K562 (cell line): ENCODE measurements around the gene G6PC3. TPM values are rescaled to one million over a fixed set of nuclear protein-coding genes. Genes with fewer than 3 reads are reported as not detected.

Experiments used
- ATAC-seq: fragments of 200-7000 bp; cut with Tn5 transposase; 3 replicates; pipeline ENCODE4 v1.9.1; 2020; ENCODE audit warnings: moderate library complexity
- BruUV-seq: library from RNA; stranded (reverse); fragments of 400-500 nt; replicated peaks from 2 replicates; lab custom pipeline; 2021; lab: Mats Ljungman, UMichigan
- CTCF ChIA-PET: fragments of 300-600 bp; formaldehyde crosslinking; extraction: SDS; loops from one replicate; lab custom pipeline; 2021; ENCODE audit warnings: low intra/inter-chr PET ratio; lab: Yijun Ruan, JAX
- POLR2A ChIA-PET: fragments of 300-600, 350-650 bp; sonication (Branson Sonifier 250); formaldehyde crosslinking; extraction: SDS; loops from one replicate; lab custom pipeline; 2021; ENCODE audit warnings: antibody characterized with exemption, inconsistent platforms; lab: Yijun Ruan, JAX
- DNase-seq, 4 experiments: peaks; one replicate each; pipeline versions ENCODE4 v3.0.0 to v3.0.0-alpha.2; 2011 to 2018; ENCODE audit warnings: low spot score in 3 of 4, mixed read lengths in 3 of 4; ENCODE audit errors: extremely low read depth in 1 of 4
- FAIRE-seq: peaks from 2 replicates; lab custom pipeline; 2011; peaks lifted over from hg19 to GRCh38; lab: Jason Lieb, UNC
- H2AFZ ChIP-seq: 2 replicates; pipeline ENCODE4 v1.6.0; 2011; ENCODE audit warnings: low read depth, low read length, control low read depth, inconsistent platforms
- H3K27ac ChIP-seq: fragments of 200-600 bp; 3 replicates; pipeline ENCODE4 v1.8.0; 2011; ENCODE audit warnings: low read depth, mild to moderate bottlenecking, control low read depth, inconsistent platforms, low read length, moderate library complexity, mixed read lengths; ENCODE audit errors: extremely low read depth
- H3K27me3 ChIP-seq, 2 experiments: fragments of 300-600 bp in 1 of 2; 2 replicates in 1 of 2; 3 replicates in 1 of 2; pipeline versions ENCODE4 v1.6.0 to v1.8.0; 2011; ENCODE audit warnings: inconsistent platforms in 2 of 2, low read length in 2 of 2, mild to moderate bottlenecking in 1 of 2, mixed read lengths in 1 of 2, moderate library complexity in 1 of 2; ENCODE audit not compliant: control insufficient read depth in 2 of 2, insufficient read depth in 2 of 2
- H3K36me3 ChIP-seq: fragments of 300-600 bp; 3 replicates; pipeline ENCODE4 v1.8.0; 2011; ENCODE audit warnings: mild to moderate bottlenecking, low read length, inconsistent platforms; ENCODE audit not compliant: control insufficient read depth, insufficient read depth
- H3K4me1 ChIP-seq, 2 experiments: fragments of 200-600 bp in 1 of 2; replicated peaks in 1 of 2; 2 replicates in 1 of 2; 3 replicates in 1 of 2; pipeline versions ENCODE4 v1.5.1 to v1.8.0; 2011; ENCODE audit warnings: inconsistent platforms in 2 of 2, low read length in 2 of 2, mild to moderate bottlenecking in 1 of 2, mixed read lengths in 1 of 2, moderate library complexity in 1 of 2; ENCODE audit not compliant: control insufficient read depth in 2 of 2, insufficient read depth in 2 of 2
- H3K4me2 ChIP-seq: 2 replicates; pipeline ENCODE4 v1.6.1; 2011; ENCODE audit warnings: low read length, control low read depth, inconsistent platforms, mixed read lengths; ENCODE audit not compliant: insufficient read depth
- H3K4me3 ChIP-seq: fragments of 200-600 bp; sonication (generic), shearing (Covaris generic); 2 replicates; pipeline ENCODE4 v1.5.1; 2016; ENCODE audit warnings: control low read depth, inconsistent platforms
- H3K79me2 ChIP-seq: fragments of 200-600 bp; 3 replicates; pipeline ENCODE4 v1.8.0; 2011; ENCODE audit warnings: low read length, inconsistent platforms; ENCODE audit not compliant: control insufficient read depth, insufficient read depth
- H3K9ac ChIP-seq, 2 experiments: 2 replicates each; pipeline versions ENCODE4 v1.6.0 to v1.6.1; 2011; ENCODE audit warnings: low read depth in 2 of 2, low read length in 2 of 2, control low read depth in 1 of 2, inconsistent platforms in 1 of 2, mild to moderate bottlenecking in 1 of 2, mixed read lengths in 1 of 2; ENCODE audit not compliant: insufficient read depth in 1 of 2
- H3K9me1 ChIP-seq: one replicate; pipeline ENCODE4 v1.6.0; 2011; ENCODE audit warnings: inconsistent platforms, mild to moderate bottlenecking, low read length, moderate library complexity; ENCODE audit not compliant: control insufficient read depth, insufficient read depth
- H3K9me3 ChIP-seq: replicated peaks from 2 replicates; pipeline ENCODE4 v1.5.1; 2011; ENCODE audit warnings: low read depth, low read length, inconsistent platforms; ENCODE audit not compliant: control insufficient read depth, insufficient read depth
- H4K20me1 ChIP-seq: replicated peaks from 2 replicates; pipeline ENCODE4 v1.6.1; 2011; ENCODE audit warnings: low read length, inconsistent platforms, mixed read lengths; ENCODE audit not compliant: control insufficient read depth, insufficient read depth
- C11orf30 ChIP-seq: fragments of 450-650 bp; IDR thresholded peaks from 2 replicates; pipeline ENCODE4 v1.6.1; 2016; ENCODE audit warnings: low read depth, mild to moderate bottlenecking
- HCFC1 ChIP-seq: IDR thresholded peaks from 2 replicates; pipeline ENCODE4 v1.6.1; 2012; ENCODE audit warnings: low read depth, low read length, improper control_type of control experiment
- HDAC1 ChIP-seq, 2 experiments: fragments of 450-650 bp; IDR thresholded peaks; 2 replicates each; pipeline ENCODE4 v1.6.1; 2016 to 2017; ENCODE audit warnings: inconsistent platforms in 1 of 2, mild to moderate bottlenecking in 1 of 2, moderate library complexity in 1 of 2
- NFE2 ChIP-seq: IDR thresholded peaks from 2 replicates; pipeline ENCODE4 v1.6.1; 2014; ENCODE audit warnings: antibody characterized with exemption, low read depth
- SIN3A ChIP-seq, 2 experiments: fragments of 150-350 bp in 1 of 2; IDR thresholded peaks; 2 replicates each; pipeline ENCODE4 v1.6.1; 2011 to 2016; ENCODE audit warnings: borderline replicate concordance in 2 of 2, low read depth in 2 of 2, low read length in 2 of 2, mild to moderate bottlenecking in 2 of 2, moderate library complexity in 2 of 2; ENCODE audit not compliant: control insufficient read depth in 1 of 2
- TAF9B ChIP-seq: fragments of 450-650 bp; IDR thresholded peaks from 2 replicates; pipeline ENCODE4 v1.6.1; 2018; ENCODE audit warnings: mild to moderate bottlenecking; ENCODE audit not compliant: partially characterized antibody
- ZBTB7A ChIP-seq: IDR thresholded peaks from 2 replicates; pipeline ENCODE4 v1.6.1; 2011; ENCODE audit warnings: low read depth, mild to moderate bottlenecking, low read length, moderate library complexity, borderline replicate concordance; ENCODE audit not compliant: control insufficient read depth
- ZNF239 ChIP-seq: fragments of 250-450 bp; sonication (Bioruptor Pico); IDR thresholded peaks from 2 replicates; pipeline ENCODE4 v1.4.0; 2020; ENCODE audit warnings: mild to moderate bottlenecking
- ZNF316 ChIP-seq: fragments of 450-650 bp; IDR thresholded peaks from 2 replicates; pipeline ENCODE4 v1.6.1; 2016
- WGBS: fragments of 100-300 bp; shearing (Covaris generic); methylation state at CpG from one replicate; pipeline ENCODE4 v1.1.6; 2016; ENCODE audit warnings: low coverage, mixed read lengths; ENCODE audit not compliant: insufficient coverage; ENCODE audit errors: missing lambda C conversion rate; 5-methylcytosine and 5-hydroxymethylcytosine counted together
- in situ Hi-C: fragments of 300-500 bp; cut with MboI; formaldehyde crosslinking; loops from 4 replicates; pipeline ENCODE4 v1.15.0; 2018; ENCODE audit warnings: inconsistent platforms, mixed read lengths
- intact Hi-C: fragments of 100-400 bp; cut with micrococcal nuclease; formaldehyde crosslinking; loops from 2 replicates; pipeline ENCODE4 v1.14.2; 2022
- polyA plus RNA-seq, 8 experiments: library from polyadenylated mRNA; depleted of rRNA in 4 of 8; stranded (reverse) in 5 of 8; unstranded in 3 of 8; fragments of >200 nt; fragmentation: Nextera tagmentation in 2 of 8; fragmentation: Illumina TruSeq in 1 of 8; extraction: Ambion mirVana in 2 of 8; extraction: Trizol in 1 of 8; gene quantifications; 2 replicates each; pipeline versions ENCODE4 v1.2.1 to v1.2.3, GENCODE V29; 2011 to 2014; ENCODE audit warnings: inconsistent platforms in 1 of 8, missing spikeins in 1 of 8
- total RNA-seq, 7 experiments: library from RNA; depleted of rRNA in 6 of 7; stranded (reverse); fragments of >200 nt in 6 of 7; fragmentation: Illumina TruSeq in 2 of 7; extraction: Trizol in 2 of 7; gene quantifications; 2 replicates each; pipeline versions ENCODE4 v1.2.1 to v1.2.3, GENCODE V29; 2011 to 2021; ENCODE audit warnings: low replicate concordance in 1 of 7
- TF ChIP-seq, protein P1 (sequence below): fragments of 200-600 bp; sonication (generic); IDR thresholded peaks from one replicate; pipeline ENCODE4 v1.6.1; 2012; ENCODE audit warnings: mild to moderate bottlenecking, low read depth, low read length, inconsistent platforms

Gene G6PC3
- total and polyA plus RNA-seq, 9 of the 15 experiments (the other 6 are each of a cell fraction or from before 2014, with no cell fraction given) = 10.4 to 57.8 (median 31.1) TPM

DNA sequence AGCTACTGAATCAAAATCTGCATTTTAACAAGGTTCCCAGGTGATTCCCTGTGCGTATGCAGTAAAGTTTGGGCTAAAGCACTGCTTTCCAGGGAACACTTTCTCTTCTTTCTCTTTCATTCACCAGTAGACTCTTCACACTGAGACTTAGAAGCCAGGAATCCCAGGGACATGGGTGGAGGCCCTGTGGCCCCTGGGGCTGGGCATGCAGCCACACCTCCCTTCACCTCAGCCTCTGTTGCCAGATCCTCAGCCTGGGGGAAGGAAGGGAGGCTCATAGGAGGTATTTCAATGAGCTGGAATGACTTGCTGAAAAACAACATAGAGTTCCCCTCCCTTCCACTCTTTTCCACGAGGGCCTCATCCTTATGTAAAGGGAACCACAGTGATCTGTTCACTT is 1.2 kb downstream of the G6PC3 start:
- CTCF ChIA-PET = no interaction called here

More for the DNA sequence above, 1.2 kb downstream of the G6PC3 start:
- in situ Hi-C loops (no loop called here), intact Hi-C loops (no loop called here)
- Histone ChIP-seq H3K4me3 (peak overlapping the region; percentile 62), H3K9ac (peak overlapping the region; percentile 77 to 87), H3K4me2 (peak overlapping the region; percentile 96), H3K9me3 (no peaks in the 10 kb centered on the region), H2AFZ (no peak overlapping the region), H3K9me1 (no peaks in the 10 kb centered on the region), H3K36me3 (peaks cover 29% of the 10 kb centered on the region; the same call in 2 of the 3 replicates), H3K27ac (peak overlapping the region; percentile 33; the same call in 2 of the 3 replicates), H3K4me1 (peaks cover 16 to 41% of the 10 kb centered on the region in 2 experiments; a peak in 4 of 5 replicates), H4K20me1 (no peaks in the 10 kb centered on the region), H3K79me2 (peaks cover 25% of the 10 kb centered on the region), H3K27me3 (no peaks in the 10 kb centered on the region)
- ATAC-seq (no peak), FAIRE-seq (peak; percentile 56), DNase-seq (peak in 1 of 4 experiments; percentile 49)
- POLR2A ChIA-PET = interaction anchor here (0.6 to 1.6 kb wide), 8 partner anchors 10 to 1080 kb away, joined by 3 to 6 read pairs (median 3); no protein-coding TSS in a partner anchor
- BruUV-seq = no TSS peak
- WGBS = 10% methylated on average over 2 of the region's 2 CpGs
- TF ChIP-seq TAF9B = no peak
- peak; percentile 23; the same call in 1 of the 2 replicates for TF ChIP-seq ZNF316
- TF ChIP-seq, protein P1, sequence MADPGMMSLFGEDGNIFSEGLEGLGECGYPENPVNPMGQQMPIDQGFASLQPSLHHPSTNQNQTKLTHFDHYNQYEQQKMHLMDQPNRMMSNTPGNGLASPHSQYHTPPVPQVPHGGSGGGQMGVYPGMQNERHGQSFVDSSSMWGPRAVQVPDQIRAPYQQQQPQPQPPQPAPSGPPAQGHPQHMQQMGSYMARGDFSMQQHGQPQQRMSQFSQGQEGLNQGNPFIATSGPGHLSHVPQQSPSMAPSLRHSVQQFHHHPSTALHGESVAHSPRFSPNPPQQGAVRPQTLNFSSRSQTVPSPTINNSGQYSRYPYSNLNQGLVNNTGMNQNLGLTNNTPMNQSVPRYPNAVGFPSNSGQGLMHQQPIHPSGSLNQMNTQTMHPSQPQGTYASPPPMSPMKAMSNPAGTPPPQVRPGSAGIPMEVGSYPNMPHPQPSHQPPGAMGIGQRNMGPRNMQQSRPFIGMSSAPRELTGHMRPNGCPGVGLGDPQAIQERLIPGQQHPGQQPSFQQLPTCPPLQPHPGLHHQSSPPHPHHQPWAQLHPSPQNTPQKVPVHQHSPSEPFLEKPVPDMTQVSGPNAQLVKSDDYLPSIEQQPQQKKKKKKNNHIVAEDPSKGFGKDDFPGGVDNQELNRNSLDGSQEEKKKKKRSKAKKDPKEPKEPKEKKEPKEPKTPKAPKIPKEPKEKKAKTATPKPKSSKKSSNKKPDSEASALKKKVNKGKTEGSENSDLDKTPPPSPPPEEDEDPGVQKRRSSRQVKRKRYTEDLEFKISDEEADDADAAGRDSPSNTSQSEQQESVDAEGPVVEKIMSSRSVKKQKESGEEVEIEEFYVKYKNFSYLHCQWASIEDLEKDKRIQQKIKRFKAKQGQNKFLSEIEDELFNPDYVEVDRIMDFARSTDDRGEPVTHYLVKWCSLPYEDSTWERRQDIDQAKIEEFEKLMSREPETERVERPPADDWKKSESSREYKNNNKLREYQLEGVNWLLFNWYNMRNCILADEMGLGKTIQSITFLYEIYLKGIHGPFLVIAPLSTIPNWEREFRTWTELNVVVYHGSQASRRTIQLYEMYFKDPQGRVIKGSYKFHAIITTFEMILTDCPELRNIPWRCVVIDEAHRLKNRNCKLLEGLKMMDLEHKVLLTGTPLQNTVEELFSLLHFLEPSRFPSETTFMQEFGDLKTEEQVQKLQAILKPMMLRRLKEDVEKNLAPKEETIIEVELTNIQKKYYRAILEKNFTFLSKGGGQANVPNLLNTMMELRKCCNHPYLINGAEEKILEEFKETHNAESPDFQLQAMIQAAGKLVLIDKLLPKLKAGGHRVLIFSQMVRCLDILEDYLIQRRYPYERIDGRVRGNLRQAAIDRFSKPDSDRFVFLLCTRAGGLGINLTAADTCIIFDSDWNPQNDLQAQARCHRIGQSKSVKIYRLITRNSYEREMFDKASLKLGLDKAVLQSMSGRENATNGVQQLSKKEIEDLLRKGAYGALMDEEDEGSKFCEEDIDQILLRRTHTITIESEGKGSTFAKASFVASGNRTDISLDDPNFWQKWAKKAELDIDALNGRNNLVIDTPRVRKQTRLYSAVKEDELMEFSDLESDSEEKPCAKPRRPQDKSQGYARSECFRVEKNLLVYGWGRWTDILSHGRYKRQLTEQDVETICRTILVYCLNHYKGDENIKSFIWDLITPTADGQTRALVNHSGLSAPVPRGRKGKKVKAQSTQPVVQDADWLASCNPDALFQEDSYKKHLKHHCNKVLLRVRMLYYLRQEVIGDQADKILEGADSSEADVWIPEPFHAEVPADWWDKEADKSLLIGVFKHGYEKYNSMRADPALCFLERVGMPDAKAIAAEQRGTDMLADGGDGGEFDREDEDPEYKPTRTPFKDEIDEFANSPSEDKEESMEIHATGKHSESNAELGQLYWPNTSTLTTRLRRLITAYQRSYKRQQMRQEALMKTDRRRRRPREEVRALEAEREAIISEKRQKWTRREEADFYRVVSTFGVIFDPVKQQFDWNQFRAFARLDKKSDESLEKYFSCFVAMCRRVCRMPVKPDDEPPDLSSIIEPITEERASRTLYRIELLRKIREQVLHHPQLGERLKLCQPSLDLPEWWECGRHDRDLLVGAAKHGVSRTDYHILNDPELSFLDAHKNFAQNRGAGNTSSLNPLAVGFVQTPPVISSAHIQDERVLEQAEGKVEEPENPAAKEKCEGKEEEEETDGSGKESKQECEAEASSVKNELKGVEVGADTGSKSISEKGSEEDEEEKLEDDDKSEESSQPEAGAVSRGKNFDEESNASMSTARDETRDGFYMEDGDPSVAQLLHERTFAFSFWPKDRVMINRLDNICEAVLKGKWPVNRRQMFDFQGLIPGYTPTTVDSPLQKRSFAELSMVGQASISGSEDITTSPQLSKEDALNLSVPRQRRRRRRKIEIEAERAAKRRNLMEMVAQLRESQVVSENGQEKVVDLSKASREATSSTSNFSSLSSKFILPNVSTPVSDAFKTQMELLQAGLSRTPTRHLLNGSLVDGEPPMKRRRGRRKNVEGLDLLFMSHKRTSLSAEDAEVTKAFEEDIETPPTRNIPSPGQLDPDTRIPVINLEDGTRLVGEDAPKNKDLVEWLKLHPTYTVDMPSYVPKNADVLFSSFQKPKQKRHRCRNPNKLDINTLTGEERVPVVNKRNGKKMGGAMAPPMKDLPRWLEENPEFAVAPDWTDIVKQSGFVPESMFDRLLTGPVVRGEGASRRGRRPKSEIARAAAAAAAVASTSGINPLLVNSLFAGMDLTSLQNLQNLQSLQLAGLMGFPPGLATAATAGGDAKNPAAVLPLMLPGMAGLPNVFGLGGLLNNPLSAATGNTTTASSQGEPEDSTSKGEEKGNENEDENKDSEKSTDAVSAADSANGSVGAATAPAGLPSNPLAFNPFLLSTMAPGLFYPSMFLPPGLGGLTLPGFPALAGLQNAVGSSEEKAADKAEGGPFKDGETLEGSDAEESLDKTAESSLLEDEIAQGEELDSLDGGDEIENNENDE = no peak
- 0 out of 4 replicates have a peak, but pooled peaks of 1 of the 2 experiments have one; percentile 10 for TF ChIP-seq HDAC1 (IDR thresholded peaks at IDR 0.05)
- TF ChIP-seq ZBTB7A = no peak
- peak; percentile 65 for TF ChIP-seq NFE2
- peak; percentile 33 for TF ChIP-seq C11orf30
- TF ChIP-seq ZNF239 (CRISPR knock-in tag) = no peak
- no peak for TF ChIP-seq HCFC1
- TF ChIP-seq SIN3A (IDR thresholded peaks at IDR 0.05; ENCODE audit: borderline replicate concordance in 2 of 2, control insufficient read depth in 1 of 2, low read depth in 2 of 2, low read length in 2 of 2) = peak in 1 of 2 experiments; percentile 46; a peak in 1 of 4 replicates
